DND-41 (cell line): ENCODE measurements around the gene SH3GL3.

Experiments
- EZH2 ChIP-seq: IDR thresholded peaks from 3 replicates; pipeline ENCODE4 v1.6.1; 2012; ENCODE audit warnings: borderline replicate concordance, low read depth, mild to moderate bottlenecking, moderate library complexity, low read length, inconsistent platforms; ENCODE audit not compliant: severe bottlenecking
- TF ChIP-seq, protein P1 (sequence below): IDR thresholded peaks from 2 replicates; pipeline ENCODE4 v1.5.1; 2012; ENCODE audit warnings: borderline replicate concordance, low read length, moderate library complexity, mild to moderate bottlenecking; ENCODE audit not compliant: poor library complexity, severe bottlenecking; ENCODE audit errors: extremely low read depth

DNA sequence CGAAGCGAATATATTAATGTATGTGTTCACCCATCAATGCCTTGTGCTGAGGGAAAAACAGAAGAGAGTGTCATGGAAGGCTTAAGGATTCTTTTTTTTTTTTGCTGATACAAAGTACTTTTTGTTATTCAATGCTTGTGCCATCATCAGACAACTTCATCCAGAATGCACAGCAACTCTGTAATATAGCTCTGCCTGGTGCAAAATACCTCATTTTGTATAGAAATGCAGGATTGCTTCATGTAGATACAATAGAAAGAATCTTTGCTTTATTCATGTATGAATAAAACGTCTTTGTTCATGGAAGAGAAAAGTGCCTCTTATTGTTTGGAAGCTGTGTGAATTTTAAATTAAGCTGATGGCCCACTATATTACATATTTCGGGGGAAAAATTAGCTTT, 62.9 kb downstream of the SH3GL3 start:
- TF ChIP-seq, protein P1, sequence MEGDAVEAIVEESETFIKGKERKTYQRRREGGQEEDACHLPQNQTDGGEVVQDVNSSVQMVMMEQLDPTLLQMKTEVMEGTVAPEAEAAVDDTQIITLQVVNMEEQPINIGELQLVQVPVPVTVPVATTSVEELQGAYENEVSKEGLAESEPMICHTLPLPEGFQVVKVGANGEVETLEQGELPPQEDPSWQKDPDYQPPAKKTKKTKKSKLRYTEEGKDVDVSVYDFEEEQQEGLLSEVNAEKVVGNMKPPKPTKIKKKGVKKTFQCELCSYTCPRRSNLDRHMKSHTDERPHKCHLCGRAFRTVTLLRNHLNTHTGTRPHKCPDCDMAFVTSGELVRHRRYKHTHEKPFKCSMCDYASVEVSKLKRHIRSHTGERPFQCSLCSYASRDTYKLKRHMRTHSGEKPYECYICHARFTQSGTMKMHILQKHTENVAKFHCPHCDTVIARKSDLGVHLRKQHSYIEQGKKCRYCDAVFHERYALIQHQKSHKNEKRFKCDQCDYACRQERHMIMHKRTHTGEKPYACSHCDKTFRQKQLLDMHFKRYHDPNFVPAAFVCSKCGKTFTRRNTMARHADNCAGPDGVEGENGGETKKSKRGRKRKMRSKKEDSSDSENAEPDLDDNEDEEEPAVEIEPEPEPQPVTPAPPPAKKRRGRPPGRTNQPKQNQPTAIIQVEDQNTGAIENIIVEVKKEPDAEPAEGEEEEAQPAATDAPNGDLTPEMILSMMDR = no peak
- TF ChIP-seq EZH2 = no peak
